Central memory CD8-positive, alpha-beta T cell (primary cell): ENCODE results near the gene PIK3R6.

Experiments used
- ATAC-seq: fragments of 150-1000 bp; cut with Tn5 transposase; replicated peaks from 2 replicates; pipeline ENCODE4 v1.10.0; 2022; ENCODE audit warnings: mild to moderate bottlenecking, moderate FRiP score, moderate number of reproducible peaks; ENCODE audit not compliant: poor library complexity, severe bottlenecking; ENCODE audit errors: extremely low read depth
- DNase-seq, 2 donors: peaks; one replicate each; pipeline ENCODE4 v3.0.0; 2021; ENCODE audit warnings: low spot score in 2 of 2
- H3K27ac Mint-ChIP-seq: one replicate; pipeline ENCODE4 v1.8.0; 2022; ENCODE audit warnings: low read depth, mild to moderate bottlenecking, moderate library complexity, mixed read lengths
- H3K27me3 Mint-ChIP-seq: one replicate; pipeline ENCODE4 v1.8.0; 2022; ENCODE audit warnings: mixed read lengths
- H3K36me3 Mint-ChIP-seq: one replicate; pipeline ENCODE4 v1.8.0; 2022; ENCODE audit warnings: mild to moderate bottlenecking, moderate library complexity, mixed read lengths; ENCODE audit not compliant: insufficient read depth
- H3K4me1 Mint-ChIP-seq: one replicate; pipeline ENCODE4 v1.8.0; 2022; ENCODE audit warnings: mixed read lengths
- H3K4me3 Mint-ChIP-seq: one replicate; pipeline ENCODE4 v1.8.0; 2022; ENCODE audit warnings: mild to moderate bottlenecking, moderate library complexity, mixed read lengths
- H3K9me3 Mint-ChIP-seq: one replicate; pipeline ENCODE4 v1.8.0; 2022; ENCODE audit warnings: mixed read lengths

Gene PIK3R6

GRCh38 chr17:8781776-8782175 lies 85.7 kb downstream of the PIK3R6 start:
- H3K27ac Mint-ChIP-seq, result no peak overlapping the region
- ATAC-seq, result no peak
- no peaks in the 10 kb centered on the region for H3K9me3 Mint-ChIP-seq

GRCh38 chr17:8776881-8777280 lies 90.6 kb downstream of the PIK3R6 start:
- ATAC-seq, result no peak
- H3K27me3 Mint-ChIP-seq, result peaks cover 41% of the 10 kb centered on the region

More at GRCh38 chr17:8781776-8782175, 85.7 kb downstream of the PIK3R6 start:
- no peak for DNase-seq
- H3K27me3 Mint-ChIP-seq, result peaks cover 5% of the 10 kb centered on the region
- H3K4me3 Mint-ChIP-seq, result no peak overlapping the region
- no peaks in the 10 kb centered on the region for H3K36me3 Mint-ChIP-seq
- H3K4me1 Mint-ChIP-seq, result no peaks in the 10 kb centered on the region

GRCh38 chr17:8776248-8776647 lies 91.2 kb downstream of the PIK3R6 start:
- Mint-ChIP-seq H3K4me1 (no peaks in the 10 kb centered on the region), H3K27me3 (peaks cover 41% of the 10 kb centered on the region), H3K27ac (no peak overlapping the region), H3K36me3 (no peaks in the 10 kb centered on the region), H3K9me3 (no peaks in the 10 kb centered on the region), H3K4me3 (no peak overlapping the region)
- DNase-seq (no peak), ATAC-seq (no peak)

More at GRCh38 chr17:8776881-8777280, 90.6 kb downstream of the PIK3R6 start:
- no peak for DNase-seq
- no peak overlapping the region for H3K27ac Mint-ChIP-seq
- H3K36me3 Mint-ChIP-seq, result no peaks in the 10 kb centered on the region
- H3K4me1 Mint-ChIP-seq, result no peaks in the 10 kb centered on the region
- H3K9me3 Mint-ChIP-seq, result no peaks in the 10 kb centered on the region
- H3K4me3 Mint-ChIP-seq, result no peak overlapping the region

GRCh38 chr17:8766731-8767130 lies 100.7 kb downstream of the PIK3R6 start:
- no peak for DNase-seq
- ATAC-seq, result no peak
- Mint-ChIP-seq H3K36me3 (no peaks in the 10 kb centered on the region), H3K4me3 (no peak overlapping the region), H3K9me3 (no peaks in the 10 kb centered on the region), H3K4me1 (no peaks in the 10 kb centered on the region), H3K27ac (no peak overlapping the region), H3K27me3 (peaks cover 35% of the 10 kb centered on the region)

- H3K27me3 Mint-ChIP-seq, result peaks cover 38% of the 10 kb centered on the region
These were observed 105.5 kb downstream of the PIK3R6 start for GRCh38 chr17:8762012-8762411.

GRCh38 chr17:8758137-8758596 lies 109.3 kb downstream of the PIK3R6 start, which contains the start of gene SPDYE4:
Gene SPDYE4 (minus strand): TSS chr17:8758546. CDS start chr17:8758382, 164 bp downstream.
- Mint-ChIP-seq H3K36me3 (peaks cover 1% of the 10 kb centered on the region), H3K27me3 (peaks cover 66% of the 10 kb centered on the region), H3K4me3 (no peak within 1 kb of the TSS), H3K9me3 (no peaks in the 10 kb centered on the region), H3K27ac (no peak within 1 kb of the TSS), H3K4me1 (no peaks in the 10 kb centered on the region)
- DNase-seq (no peak), ATAC-seq (no peak)

More at GRCh38 chr17:8762012-8762411, 105.5 kb downstream of the PIK3R6 start:
- H3K4me1 Mint-ChIP-seq, result no peaks in the 10 kb centered on the region
- ATAC-seq, result no peak
- DNase-seq, result no peak
- H3K9me3 Mint-ChIP-seq, result no peaks in the 10 kb centered on the region
- H3K4me3 Mint-ChIP-seq, result no peak overlapping the region
- no peaks in the 10 kb centered on the region for H3K36me3 Mint-ChIP-seq
- H3K27ac Mint-ChIP-seq, result no peak overlapping the region

- no peak for DNase-seq
- Mint-ChIP-seq H3K4me1 (no peaks in the 10 kb centered on the region), H3K27me3 (peaks cover 58% of the 10 kb centered on the region), H3K36me3 (peaks cover 1% of the 10 kb centered on the region), H3K27ac (no peak overlapping the region), H3K4me3 (no peak overlapping the region), H3K9me3 (no peaks in the 10 kb centered on the region)
- ATAC-seq, result no peak
These were observed 110.3 kb downstream of the PIK3R6 start for GRCh38 chr17:8757189-8757588.

GRCh38 chr17:8755590-8756255 lies 111.8 kb downstream of the PIK3R6 start:
- H3K9me3 Mint-ChIP-seq, result no peaks in the 10 kb centered on the region
- H3K36me3 Mint-ChIP-seq, result peaks cover 1% of the 10 kb centered on the region
- peaks cover 44% of the 10 kb centered on the region for H3K27me3 Mint-ChIP-seq
- DNase-seq, result no peak
- no peak overlapping the region for H3K27ac Mint-ChIP-seq
- no peak overlapping the region for H3K4me3 Mint-ChIP-seq
- H3K4me1 Mint-ChIP-seq, result no peaks in the 10 kb centered on the region
- ATAC-seq, result no peak

GRCh38 chr17:8754890-8755289 lies 112.6 kb downstream of the PIK3R6 start:
- H3K27ac Mint-ChIP-seq, result no peak overlapping the region
- no peak for ATAC-seq
- H3K4me1 Mint-ChIP-seq, result no peaks in the 10 kb centered on the region
- DNase-seq, result no peak
- no peaks in the 10 kb centered on the region for H3K9me3 Mint-ChIP-seq
- H3K36me3 Mint-ChIP-seq, result peaks cover 1% of the 10 kb centered on the region
- no peak overlapping the region for H3K4me3 Mint-ChIP-seq
- H3K27me3 Mint-ChIP-seq, result peaks cover 43% of the 10 kb centered on the region

- H3K36me3 Mint-ChIP-seq, result peaks cover 1% of the 10 kb centered on the region
- no peaks in the 10 kb centered on the region for H3K4me1 Mint-ChIP-seq
- ATAC-seq, result no peak
- no peak overlapping the region for H3K4me3 Mint-ChIP-seq
- no peak for DNase-seq
- no peak overlapping the region for H3K27ac Mint-ChIP-seq
- H3K27me3 Mint-ChIP-seq, result peaks cover 43% of the 10 kb centered on the region
- H3K9me3 Mint-ChIP-seq, result no peaks in the 10 kb centered on the region
These were observed 113.5 kb downstream of the PIK3R6 start for GRCh38 chr17:8753976-8754440.

- no peak overlapping the region for H3K4me3 Mint-ChIP-seq
- no peak overlapping the region for H3K27ac Mint-ChIP-seq
- no peak for ATAC-seq
- H3K4me1 Mint-ChIP-seq, result no peaks in the 10 kb centered on the region
- H3K36me3 Mint-ChIP-seq, result peaks cover 1% of the 10 kb centered on the region
- no peaks in the 10 kb centered on the region for H3K9me3 Mint-ChIP-seq
- H3K27me3 Mint-ChIP-seq, result peaks cover 41% of the 10 kb centered on the region
- no peak for DNase-seq
These were observed 114.1 kb downstream of the PIK3R6 start for GRCh38 chr17:8753136-8753975.
